ENCODE results near the gene SENP3. TPM values are rescaled to one million over a fixed set of nuclear protein-coding genes. Genes with fewer than 3 reads are reported as not detected.

The SENP3 gene
- total and polyA plus RNA-seq, 4 donors = 4.9 to 29.2 (median 19.7) TPM

GRCh38 chr17:7591596-7591995 lies 29.9 kb downstream of the SENP3 start:
- peaks cover 0 to 5% (median 0%) of the 10 kb centered on the region in 4 donors for H3K4me1 ChIP-seq (ENCODE audit: control insufficient read depth in 4 of 4, insufficient read depth in 4 of 4, low read length in 3 of 4)
- no peaks in the 10 kb centered on the region for H3K9me3 ChIP-seq (ENCODE audit: control insufficient read depth in 4 of 4, low read length in 3 of 4)
- no peak overlapping the region for H3K9ac ChIP-seq (ENCODE audit: low read depth in 1 of 2, low read length in 2 of 2)
- no peak overlapping the region for H3K27ac ChIP-seq (ENCODE audit: low read depth in 1 of 2, low read length in 2 of 2)
- no peaks in the 10 kb centered on the region for H3K27me3 ChIP-seq (ENCODE audit: control insufficient read depth in 4 of 4, insufficient read depth in 4 of 4, low read length in 3 of 4)
- TF ChIP-seq HNF4G (IDR thresholded peaks at IDR 0.05) (no peak), REST (IDR thresholded peaks at IDR 0.05) (no peak), FOXA2 (IDR thresholded peaks at IDR 0.05) (no peak), NR2F2 (IDR thresholded peaks at IDR 0.05) (no peak), EGR1 (IDR thresholded peaks at IDR 0.05; ENCODE audit: low read depth in 2 of 2) (no peak), RXRA (IDR thresholded peaks at IDR 0.05) (no peak), RAD21 (IDR thresholded peaks at IDR 0.05) (no peak), MAX (IDR thresholded peaks at IDR 0.05) (no peak), GABPA (IDR thresholded peaks at IDR 0.05 in 1 of 2, conservative IDR thresholded peaks at IDR 0.05 in 1 of 2) (no peak), TAF1 (conservative IDR thresholded peaks at IDR 0.05) (no peak), ZBTB33 (IDR thresholded peaks at IDR 0.05) (no peak), ATF3 (IDR thresholded peaks at IDR 0.05) (no peak), YY1 (IDR thresholded peaks at IDR 0.05) (no peak), CTCF (IDR thresholded peaks at IDR 0.05; ENCODE audit: low read depth, low read length, missing input control) (no peak), SP1 (IDR thresholded peaks at IDR 0.05) (no peak), FOXA1 (IDR thresholded peaks at IDR 0.05) (no peak)
- 93% methylated on average over 5 of the region's 5 CpGs for WGBS
- H3K4me3 ChIP-seq (ENCODE audit: low read depth in 1 of 3, low read length in 3 of 3) = no peak overlapping the region
- DNase-seq (ENCODE audit: low spot score) = no peak
- peaks cover 24 to 70% (median 48%) of the 10 kb centered on the region in 4 donors for H3K36me3 ChIP-seq (ENCODE audit: control insufficient read depth in 4 of 4, insufficient read depth in 3 of 4, low read depth in 1 of 4, low read length in 3 of 4)

All from liver (tissue), 9 donors.